Coronary artery (tissue), 2 donors: ENCODE measurements around the gene CARD9.

Experiments
- DNase-seq: peaks from one replicate; pipeline ENCODE4 v3.0.0-alpha.2; 2017; ENCODE audit warnings: low spot score
- H3K27ac ChIP-seq, 2 donors: fragments of 200-600 bp; sonication (generic); one replicate each; pipeline ENCODE4 v1.5.1; 2016 to 2019
- H3K4me3 ChIP-seq: fragments of 200-600 bp; sonication (generic); 2 replicates; pipeline ENCODE4 v1.5.1; 2016; ENCODE audit warnings: mild to moderate bottlenecking, moderate library complexity
- CTCF ChIP-seq: fragments of 200-600 bp; sonication (generic); IDR thresholded peaks from one replicate; pipeline ENCODE4 v1.5.1; 2019; ENCODE audit warnings: antibody characterized with exemption

CARD9 gene

GRCh38 chr9:136379891-136380290 is 6.4 kb upstream of the CARD9 start:
- Histone ChIP-seq H3K27ac (no peak overlapping the region), H3K4me3 (no peak overlapping the region)
- no peak for TF ChIP-seq CTCF
- DNase-seq, result no peak

- DNase-seq, result no peak
- H3K27ac ChIP-seq, result no peak overlapping the region
- TF ChIP-seq CTCF, result no peak
- H3K4me3 ChIP-seq, result no peak overlapping the region
These were observed 5.9 kb upstream of the CARD9 start for GRCh38 chr9:136379401-136379800.

- no peak for TF ChIP-seq CTCF
- Histone ChIP-seq H3K27ac (no peak overlapping the region), H3K4me3 (no peak overlapping the region)
- no peak for DNase-seq
These were observed 5.5 kb upstream of the CARD9 start for GRCh38 chr9:136379003-136379287.

- TF ChIP-seq CTCF, result no peak
- DNase-seq, result no peak
- Histone ChIP-seq H3K27ac (no peak overlapping the region), H3K4me3 (no peak overlapping the region)
These were observed 4.9 kb upstream of the CARD9 start for GRCh38 chr9:136378170-136379002.

- no peak overlapping the region for H3K27ac ChIP-seq
- no peak for DNase-seq
- no peak for TF ChIP-seq CTCF
- H3K4me3 ChIP-seq, result no peak overlapping the region
These were observed 4.1 kb upstream of the CARD9 start for GRCh38 chr9:136377341-136378169.

GRCh38 chr9:136376457-136376856 is 3.0 kb upstream of the CARD9 start:
- no peak for DNase-seq
- no peak overlapping the region for H3K27ac ChIP-seq
- H3K4me3 ChIP-seq, result no peak overlapping the region
- no peak for TF ChIP-seq CTCF

GRCh38 chr9:136375096-136375495 is 1.6 kb upstream of the CARD9 start:
- no peak for DNase-seq
- TF ChIP-seq CTCF, result no peak
- no peak overlapping the region for H3K27ac ChIP-seq
- H3K4me3 ChIP-seq, result no peak overlapping the region
